ENCODE results near the gene EEFSEC.

EEFSEC gene

GRCh38 chr3:128281056-128281455 is 127.8 kb downstream of the EEFSEC start:
- DNase-seq, result no peak
- Histone ChIP-seq H3K4me3 (ENCODE audit: low read length) (no peak overlapping the region), H3F3A (ENCODE audit: insufficient read depth, low read length) (no peaks in the 10 kb centered on the region), H3K79me2 (ENCODE audit: low read length) (no peaks in the 10 kb centered on the region), H3K27ac (ENCODE audit: low read length) (no peak overlapping the region), H3K9me3 (replicated peaks; ENCODE audit: insufficient read depth, low read length) (no peaks in the 10 kb centered on the region), H2AFZ (ENCODE audit: low read length) (no peak overlapping the region), H3K36me3 (replicated peaks; ENCODE audit: insufficient read depth, low read length) (no peaks in the 10 kb centered on the region), H3K4me1 (ENCODE audit: low read length) (no peaks in the 10 kb centered on the region), H3K4me2 (ENCODE audit: low read depth, low read length) (no peak overlapping the region), H3K9me2 (replicated peaks; ENCODE audit: insufficient read depth, low read length) (no peaks in the 10 kb centered on the region), H3K27me3 (replicated peaks; ENCODE audit: insufficient read depth, low read length) (no peaks in the 10 kb centered on the region), H4K20me1 (ENCODE audit: insufficient read depth, low read length) (no peaks in the 10 kb centered on the region), H3K9ac (ENCODE audit: low read length) (no peak overlapping the region)
- TF ChIP-seq, protein P1, sequence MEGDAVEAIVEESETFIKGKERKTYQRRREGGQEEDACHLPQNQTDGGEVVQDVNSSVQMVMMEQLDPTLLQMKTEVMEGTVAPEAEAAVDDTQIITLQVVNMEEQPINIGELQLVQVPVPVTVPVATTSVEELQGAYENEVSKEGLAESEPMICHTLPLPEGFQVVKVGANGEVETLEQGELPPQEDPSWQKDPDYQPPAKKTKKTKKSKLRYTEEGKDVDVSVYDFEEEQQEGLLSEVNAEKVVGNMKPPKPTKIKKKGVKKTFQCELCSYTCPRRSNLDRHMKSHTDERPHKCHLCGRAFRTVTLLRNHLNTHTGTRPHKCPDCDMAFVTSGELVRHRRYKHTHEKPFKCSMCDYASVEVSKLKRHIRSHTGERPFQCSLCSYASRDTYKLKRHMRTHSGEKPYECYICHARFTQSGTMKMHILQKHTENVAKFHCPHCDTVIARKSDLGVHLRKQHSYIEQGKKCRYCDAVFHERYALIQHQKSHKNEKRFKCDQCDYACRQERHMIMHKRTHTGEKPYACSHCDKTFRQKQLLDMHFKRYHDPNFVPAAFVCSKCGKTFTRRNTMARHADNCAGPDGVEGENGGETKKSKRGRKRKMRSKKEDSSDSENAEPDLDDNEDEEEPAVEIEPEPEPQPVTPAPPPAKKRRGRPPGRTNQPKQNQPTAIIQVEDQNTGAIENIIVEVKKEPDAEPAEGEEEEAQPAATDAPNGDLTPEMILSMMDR (IDR thresholded peaks at IDR 0.05; ENCODE audit: low read length), result no peak
- TF ChIP-seq EZH2phosphoT487 (IDR thresholded peaks at IDR 0.05; ENCODE audit: low read length) (no peak), EZH2 (optimal IDR thresholded peaks at IDR 0.05; ENCODE audit: low read depth, low read length) (no peak)

DNA sequence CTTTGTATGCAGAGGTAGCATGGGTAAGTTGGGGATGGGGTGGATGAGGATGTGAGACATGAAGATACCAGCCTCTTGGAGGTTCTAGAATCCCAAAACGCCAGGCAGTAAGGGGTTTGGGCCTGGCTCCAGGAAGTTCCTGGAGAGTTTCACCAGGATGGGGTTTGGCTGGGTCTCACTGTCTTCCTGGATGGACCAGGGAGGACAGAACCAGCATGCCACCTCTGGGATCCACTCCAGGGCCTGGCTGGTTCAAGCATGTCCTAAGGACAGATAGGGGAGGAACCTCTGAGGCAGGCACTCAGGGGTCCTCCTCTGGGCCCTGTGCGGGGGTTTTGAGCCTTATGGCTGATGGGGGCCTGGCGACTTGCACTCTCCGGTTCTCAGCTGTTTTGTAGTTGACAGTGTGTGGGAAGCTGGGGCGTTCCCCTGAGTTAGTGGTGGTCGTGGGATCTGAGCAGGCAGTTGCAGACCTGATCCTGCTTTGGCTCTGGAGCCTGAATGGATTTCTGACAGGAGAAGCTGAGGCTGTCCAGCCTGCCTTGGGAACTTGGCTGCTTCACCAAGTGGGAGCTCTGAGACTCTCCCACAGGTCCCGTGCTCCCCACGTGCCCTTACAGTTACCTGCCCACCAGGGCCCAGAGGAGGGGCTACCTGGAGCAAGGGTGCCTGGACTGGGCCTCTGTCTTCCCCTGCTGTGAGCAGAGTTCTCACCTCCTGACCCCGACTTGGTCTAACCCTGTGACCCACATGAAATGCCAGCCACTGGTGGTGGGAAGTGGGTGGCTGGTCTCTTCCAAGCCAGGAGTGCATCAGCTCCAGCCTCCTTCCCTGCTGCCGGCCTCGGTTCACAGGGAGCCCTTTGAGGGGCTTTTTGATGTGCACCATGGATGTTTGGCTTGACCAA is 128.4 kb downstream of the EEFSEC start:
- Histone ChIP-seq H3K4me1 (ENCODE audit: low read length) (no peaks in the 10 kb centered on the region), H3K36me3 (replicated peaks; ENCODE audit: insufficient read depth, low read length) (no peaks in the 10 kb centered on the region), H3K4me3 (ENCODE audit: low read length) (no peak overlapping the region), H2AFZ (ENCODE audit: low read length) (no peak overlapping the region), H3F3A (ENCODE audit: insufficient read depth, low read length) (no peaks in the 10 kb centered on the region), H4K20me1 (ENCODE audit: insufficient read depth, low read length) (no peaks in the 10 kb centered on the region), H3K27ac (ENCODE audit: low read length) (no peak overlapping the region), H3K9me3 (replicated peaks; ENCODE audit: insufficient read depth, low read length) (no peaks in the 10 kb centered on the region), H3K9ac (ENCODE audit: low read length) (no peak overlapping the region), H3K9me2 (replicated peaks; ENCODE audit: insufficient read depth, low read length) (no peaks in the 10 kb centered on the region), H3K79me2 (ENCODE audit: low read length) (no peaks in the 10 kb centered on the region), H3K27me3 (replicated peaks; ENCODE audit: insufficient read depth, low read length) (no peaks in the 10 kb centered on the region), H3K4me2 (ENCODE audit: low read depth, low read length) (no peak overlapping the region)
- DNase-seq, result no peak
- TF ChIP-seq, protein P1 (IDR thresholded peaks at IDR 0.05; ENCODE audit: low read length), result no peak
- no peak for TF ChIP-seq EZH2 (optimal IDR thresholded peaks at IDR 0.05; ENCODE audit: low read depth, low read length)

DNA sequence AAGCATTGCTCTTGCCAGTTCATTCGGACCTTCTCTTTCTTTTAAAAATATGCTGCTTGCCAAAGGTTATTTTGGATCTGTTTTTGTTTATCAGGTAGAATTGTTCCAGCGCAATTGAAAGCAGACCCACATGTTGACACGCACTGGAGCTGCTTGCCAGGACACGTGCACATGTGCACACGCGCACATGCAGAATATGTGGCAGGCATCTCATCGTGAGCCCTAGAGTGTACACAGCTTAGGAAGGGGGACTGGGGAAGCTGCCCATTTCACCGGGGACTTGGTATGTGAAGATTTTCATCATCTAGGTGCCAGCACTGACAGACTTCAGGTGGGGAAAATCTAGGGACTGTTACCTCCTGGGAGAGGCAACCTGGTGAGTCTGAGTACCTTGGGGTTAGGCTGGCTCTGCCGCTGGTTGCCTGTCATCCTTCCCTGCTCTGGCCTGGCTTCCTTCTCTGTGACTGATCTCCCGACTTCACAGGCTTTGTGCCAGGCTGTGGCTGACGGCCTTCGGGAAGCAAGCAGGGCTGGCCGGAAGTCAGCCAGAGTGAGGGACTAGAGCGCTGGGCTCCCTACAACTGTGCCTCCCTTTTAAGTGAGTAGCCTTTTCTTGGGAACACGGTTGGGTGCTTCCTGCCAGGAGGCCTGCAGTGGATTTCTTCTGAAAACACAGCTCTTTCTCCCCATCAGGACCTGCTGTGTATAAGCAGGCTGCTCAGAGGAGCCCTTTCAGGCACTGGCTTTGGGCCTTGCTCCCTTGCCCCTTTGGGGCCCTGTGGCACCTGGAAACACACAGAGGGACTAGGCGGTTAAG is 129.3 kb downstream of the EEFSEC start:
- no peak overlapping the region for H3K9ac ChIP-seq (ENCODE audit: low read length)
- H3K27ac ChIP-seq (ENCODE audit: low read length), result no peak overlapping the region
- no peaks in the 10 kb centered on the region for H3K79me2 ChIP-seq (ENCODE audit: low read length)
- no peaks in the 10 kb centered on the region for H3K9me3 ChIP-seq (replicated peaks; ENCODE audit: insufficient read depth, low read length)
- H3K4me2 ChIP-seq (ENCODE audit: low read depth, low read length), result no peak overlapping the region
- H4K20me1 ChIP-seq (ENCODE audit: insufficient read depth, low read length), result no peaks in the 10 kb centered on the region
- no peak overlapping the region for H3K4me3 ChIP-seq (ENCODE audit: low read length)
- H3K36me3 ChIP-seq (replicated peaks; ENCODE audit: insufficient read depth, low read length), result no peaks in the 10 kb centered on the region
- H2AFZ ChIP-seq (ENCODE audit: low read length), result no peak overlapping the region
- DNase-seq, result no peak
- H3F3A ChIP-seq (ENCODE audit: insufficient read depth, low read length), result no peaks in the 10 kb centered on the region
- no peaks in the 10 kb centered on the region for H3K27me3 ChIP-seq (replicated peaks; ENCODE audit: insufficient read depth, low read length)
- H3K4me1 ChIP-seq (ENCODE audit: low read length), result no peaks in the 10 kb centered on the region
- TF ChIP-seq EZH2 (optimal IDR thresholded peaks at IDR 0.05; ENCODE audit: low read depth, low read length) (no peak), EZH2phosphoT487 (IDR thresholded peaks at IDR 0.05; ENCODE audit: low read length) (no peak)
- TF ChIP-seq, protein P1 (IDR thresholded peaks at IDR 0.05; ENCODE audit: low read length), result no peak
- H3K9me2 ChIP-seq (replicated peaks; ENCODE audit: insufficient read depth, low read length), result no peaks in the 10 kb centered on the region

All from MM.1S (cell line).